Activated CD8-positive, alpha-beta T cell treated with anti-CD3 and anti-CD28 coated beads, Interleukin-2, amount 10 ng/mL, durations not matched to agents 7 days and 5 days (primary cell): ENCODE results near the gene KCNG4. TPM values are rescaled to one million over a fixed set of nuclear protein-coding genes. Genes with fewer than 3 reads are reported as not detected.

ENCODE experiments used
- ATAC-seq: fragments of 150-1000 bp; cut with Tn5 transposase; one replicate; pipeline ENCODE4 v1.10.0; 2021; ENCODE audit warnings: moderate library complexity
- CTCF ChIA-PET: fragments of 350-600 bp; sonication (Branson Sonifier 250); formaldehyde crosslinking; loops from one replicate; lab custom pipeline; 2021; ENCODE audit warnings: antibody characterized with exemption; lab: Charles Lee
- POLR2A ChIA-PET: fragments of 350-600 bp; sonication (Branson Sonifier 250); formaldehyde crosslinking; loops from one replicate; lab custom pipeline; 2021; ENCODE audit warnings: antibody characterized with exemption; lab: Charles Lee
- DNase-seq: peaks from one replicate; pipeline ENCODE4 v3.0.0-alpha.2; 2020
- H3K27ac Mint-ChIP-seq: one replicate; pipeline ENCODE4 v1.8.0; 2021; ENCODE audit warnings: mild to moderate bottlenecking, mixed read lengths
- H3K27me3 Mint-ChIP-seq: one replicate; pipeline ENCODE4 v1.8.0; 2021; ENCODE audit warnings: low read depth, mixed read lengths
- H3K36me3 Mint-ChIP-seq: one replicate; pipeline ENCODE4 v1.8.0; 2021; ENCODE audit warnings: low read depth, mixed read lengths
- H3K4me1 Mint-ChIP-seq: one replicate; pipeline ENCODE4 v1.8.0; 2021; ENCODE audit warnings: low read depth, mixed read lengths
- H3K4me3 Mint-ChIP-seq: one replicate; pipeline ENCODE4 v1.8.0; 2021; ENCODE audit warnings: mild to moderate bottlenecking, mixed read lengths
- H3K9me3 Mint-ChIP-seq: one replicate; pipeline ENCODE4 v1.8.0; 2022; ENCODE audit warnings: mixed read lengths; ENCODE audit not compliant: insufficient read depth
- total RNA-seq, 2 experiments: library from RNA; stranded (reverse); gene quantifications; one replicate each; pipeline ENCODE4 v1.2.3, GENCODE V29; 2021

The KCNG4 gene
- total RNA-seq, 2 experiments from 2014 or later, result not detected

- no peak for ATAC-seq
- Mint-ChIP-seq H3K4me1 (no peaks in the 10 kb centered on the region), H3K27me3 (peaks cover 4% of the 10 kb centered on the region), H3K27ac (no peak overlapping the region), H3K36me3 (no peaks in the 10 kb centered on the region), H3K9me3 (no peaks in the 10 kb centered on the region), H3K4me3 (no peak overlapping the region)
- CTCF ChIA-PET, result interaction anchor here (2.0 to 2.4 kb wide), 2 partner anchors 346 to 463 kb away, joined by 7 to 13 read pairs; no protein-coding TSS in a partner anchor
- DNase-seq, result no peak
- POLR2A ChIA-PET, result no interaction called here
Measured at GRCh38 chr16:84275585-84276151, 35.9 kb upstream of the KCNG4 start.

DNA sequence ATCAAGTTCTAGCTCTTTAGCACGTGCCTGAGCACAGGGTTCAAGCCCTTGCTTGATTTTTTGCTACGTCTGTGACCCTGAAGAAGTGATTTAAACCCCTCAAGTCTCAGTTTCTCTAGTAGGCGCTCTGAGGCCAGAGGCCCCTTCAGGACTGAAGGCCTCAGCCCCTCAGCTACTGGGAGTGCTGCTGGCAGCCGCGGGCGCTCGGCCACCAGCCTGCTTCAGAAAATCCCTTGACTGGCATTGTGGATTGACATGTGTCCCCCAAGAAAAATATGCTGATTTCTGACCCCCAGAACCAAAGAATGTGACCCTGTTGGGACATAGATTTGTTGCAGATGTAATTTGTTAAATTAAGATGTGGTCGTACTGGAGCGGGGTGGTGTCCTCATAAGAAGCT lies 34.7 kb upstream of the KCNG4 start:
- no peaks in the 10 kb centered on the region for H3K9me3 Mint-ChIP-seq

GRCh38 chr16:84272740-84273320 lies 33.0 kb upstream of the KCNG4 start:
- Mint-ChIP-seq H3K27ac (no peak overlapping the region), H3K4me1 (no peaks in the 10 kb centered on the region), H3K4me3 (no peak overlapping the region), H3K9me3 (no peaks in the 10 kb centered on the region), H3K27me3 (peaks cover 2% of the 10 kb centered on the region), H3K36me3 (no peaks in the 10 kb centered on the region)
- ChIA-PET POLR2A (no interaction called here), CTCF (no interaction called here)
- ATAC-seq (no peak), DNase-seq (no peak)

More for the DNA sequence above, 34.7 kb upstream of the KCNG4 start:
- no peak overlapping the region for H3K27ac Mint-ChIP-seq
- no peak for ATAC-seq
- ChIA-PET POLR2A (no interaction called here), CTCF (no interaction called here)
- DNase-seq, result no peak
- H3K4me3 Mint-ChIP-seq, result no peak overlapping the region
- no peaks in the 10 kb centered on the region for H3K4me1 Mint-ChIP-seq
- H3K27me3 Mint-ChIP-seq, result peaks cover 6% of the 10 kb centered on the region
- no peaks in the 10 kb centered on the region for H3K36me3 Mint-ChIP-seq

GRCh38 chr16:84271866-84272265 lies 32.1 kb upstream of the KCNG4 start:
- H3K4me1 Mint-ChIP-seq, result no peaks in the 10 kb centered on the region
- ChIA-PET POLR2A (no interaction called here), CTCF (no interaction called here)
- H3K36me3 Mint-ChIP-seq, result no peaks in the 10 kb centered on the region
- DNase-seq (no peak), ATAC-seq (no peak)
- H3K9me3 Mint-ChIP-seq, result no peaks in the 10 kb centered on the region
- H3K27ac Mint-ChIP-seq, result no peak overlapping the region
- peaks cover 2% of the 10 kb centered on the region for H3K27me3 Mint-ChIP-seq
- no peak overlapping the region for H3K4me3 Mint-ChIP-seq

- no peaks in the 10 kb centered on the region for H3K9me3 Mint-ChIP-seq
- peaks cover 2% of the 10 kb centered on the region for H3K27me3 Mint-ChIP-seq
- no peaks in the 10 kb centered on the region for H3K36me3 Mint-ChIP-seq
- H3K4me3 Mint-ChIP-seq, result no peak overlapping the region
- no peak for ATAC-seq
- ChIA-PET CTCF (no interaction called here), POLR2A (no interaction called here)
- H3K4me1 Mint-ChIP-seq, result no peaks in the 10 kb centered on the region
- no peak overlapping the region for H3K27ac Mint-ChIP-seq
- no peak for DNase-seq
Measured at GRCh38 chr16:84271037-84271436, 31.2 kb upstream of the KCNG4 start.

DNA sequence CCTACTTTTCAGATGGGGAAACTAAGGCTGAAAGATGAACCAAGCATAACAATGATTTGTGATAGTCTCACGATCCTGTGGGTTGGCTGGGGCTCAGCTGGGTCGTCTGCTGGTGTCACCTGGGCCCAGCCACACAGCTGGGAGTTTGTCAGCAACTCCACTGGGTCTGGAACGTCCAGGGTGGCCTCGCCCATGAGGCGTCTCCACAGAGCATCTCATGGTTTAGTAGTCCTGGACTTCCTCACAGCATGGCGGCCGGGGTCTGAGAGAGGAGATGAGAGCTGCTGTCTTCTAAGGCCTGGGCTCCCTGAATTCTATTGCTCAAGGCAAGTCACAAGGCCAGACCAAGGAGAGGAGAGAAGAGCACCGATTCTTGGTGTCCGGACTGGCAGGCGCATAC lies 30.7 kb upstream of the KCNG4 start:
- Mint-ChIP-seq H3K27me3 (peaks cover 2% of the 10 kb centered on the region), H3K4me1 (no peaks in the 10 kb centered on the region), H3K9me3 (no peaks in the 10 kb centered on the region), H3K27ac (no peak overlapping the region), H3K4me3 (no peak overlapping the region), H3K36me3 (no peaks in the 10 kb centered on the region)
- POLR2A ChIA-PET, result no interaction called here
- ATAC-seq (no peak), DNase-seq (no peak)
- CTCF ChIA-PET, result no interaction called here

DNA sequence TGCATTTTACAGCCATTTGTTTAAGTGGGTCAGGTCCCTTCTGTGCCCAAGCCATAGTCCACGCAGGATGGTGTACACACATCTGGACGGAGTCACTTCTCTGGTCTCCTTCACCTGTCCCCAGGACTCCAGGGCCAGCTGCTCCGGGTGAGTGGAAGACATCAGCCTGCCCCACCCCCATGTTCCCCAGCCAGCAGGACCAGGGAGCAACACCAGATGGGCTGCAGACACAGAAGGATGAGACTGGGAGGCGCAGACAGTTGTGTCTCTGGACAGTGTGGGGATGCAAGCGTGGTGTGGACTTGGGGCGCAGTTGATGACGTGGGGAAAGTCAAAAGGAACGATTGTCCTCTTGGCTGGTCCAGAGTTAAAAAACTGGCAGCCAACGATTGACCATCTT lies 30.3 kb upstream of the KCNG4 start:
- Mint-ChIP-seq H3K9me3 (no peaks in the 10 kb centered on the region), H3K4me3 (no peak overlapping the region), H3K36me3 (no peaks in the 10 kb centered on the region), H3K4me1 (no peaks in the 10 kb centered on the region), H3K27me3 (peaks cover 2% of the 10 kb centered on the region), H3K27ac (no peak overlapping the region)
- POLR2A ChIA-PET, result no interaction called here
- CTCF ChIA-PET, result no interaction called here
- no peak for DNase-seq
- ATAC-seq, result no peak

DNA sequence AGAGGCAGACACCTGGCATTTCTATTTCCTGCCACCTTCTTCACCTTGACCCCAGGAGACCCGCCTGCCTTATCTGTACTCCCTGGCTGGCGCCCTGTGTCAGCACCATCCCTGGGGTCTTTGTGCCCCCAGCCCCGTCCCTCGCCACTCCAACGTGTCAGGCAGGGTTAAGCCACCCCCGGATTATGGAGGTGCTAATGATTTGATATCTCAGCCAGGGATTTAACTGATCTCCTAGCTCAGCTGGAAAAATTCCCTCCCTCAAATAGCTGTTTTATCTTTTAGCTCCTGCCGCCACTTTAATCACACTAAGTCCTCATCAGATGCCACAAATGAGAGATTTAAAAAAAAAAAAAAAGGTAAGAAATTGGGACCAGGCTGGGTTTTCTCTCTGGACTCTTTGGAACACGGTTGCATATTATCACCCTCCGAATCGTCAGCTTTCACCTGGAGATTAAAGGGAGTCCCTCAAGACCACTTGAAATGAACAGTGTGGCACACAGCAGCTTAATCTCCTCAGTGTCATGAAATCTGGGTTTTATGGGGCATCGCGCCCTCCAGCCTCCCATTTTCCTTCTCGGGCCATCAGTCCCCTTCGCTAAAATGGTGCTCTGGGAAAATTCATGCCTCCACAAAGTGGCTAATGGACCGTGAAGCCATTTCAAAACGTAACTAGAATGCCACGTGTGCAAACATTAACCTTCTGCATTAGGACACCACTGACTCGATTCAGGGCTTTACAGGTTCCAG lies 28.7 kb upstream of the KCNG4 start:
- Mint-ChIP-seq H3K4me3 (no peak overlapping the region), H3K4me1 (no peaks in the 10 kb centered on the region), H3K27me3 (peaks cover 2% of the 10 kb centered on the region), H3K27ac (no peak overlapping the region), H3K9me3 (no peaks in the 10 kb centered on the region), H3K36me3 (no peaks in the 10 kb centered on the region)
- CTCF ChIA-PET, result interaction anchor here (3.9 kb wide), 1 partner anchor 8 kb away, joined by 11 read pairs; no protein-coding TSS in a partner anchor
- ATAC-seq (no peak), DNase-seq (no peak)
- POLR2A ChIA-PET, result no interaction called here

GRCh38 chr16:84267380-84267779 lies 27.6 kb upstream of the KCNG4 start:
- Mint-ChIP-seq H3K27me3 (peaks cover 2% of the 10 kb centered on the region), H3K9me3 (no peaks in the 10 kb centered on the region), H3K4me3 (no peak overlapping the region), H3K36me3 (no peaks in the 10 kb centered on the region), H3K4me1 (no peaks in the 10 kb centered on the region), H3K27ac (no peak overlapping the region)
- ChIA-PET POLR2A (interaction anchor here (0.7 kb wide), 1 partner anchor 10 kb away, joined by 3 read pairs; no protein-coding TSS in a partner anchor), CTCF (interaction anchor here (3.9 kb wide), 1 partner anchor 10 kb away, joined by 11 read pairs; no protein-coding TSS in a partner anchor)
- DNase-seq, result no peak
- no peak for ATAC-seq

GRCh38 chr16:84266451-84266850 lies 26.6 kb upstream of the KCNG4 start:
- Mint-ChIP-seq H3K4me3 (no peak overlapping the region), H3K27me3 (peaks cover 2% of the 10 kb centered on the region), H3K9me3 (no peaks in the 10 kb centered on the region), H3K36me3 (no peaks in the 10 kb centered on the region), H3K4me1 (no peaks in the 10 kb centered on the region), H3K27ac (no peak overlapping the region)
- ATAC-seq (peak; percentile 57), DNase-seq (peak; percentile 29)
- ChIA-PET CTCF (interaction anchor here (3.9 kb wide), 1 partner anchor 10 kb away, joined by 11 read pairs; no protein-coding TSS in a partner anchor), POLR2A (no interaction called here)

DNA sequence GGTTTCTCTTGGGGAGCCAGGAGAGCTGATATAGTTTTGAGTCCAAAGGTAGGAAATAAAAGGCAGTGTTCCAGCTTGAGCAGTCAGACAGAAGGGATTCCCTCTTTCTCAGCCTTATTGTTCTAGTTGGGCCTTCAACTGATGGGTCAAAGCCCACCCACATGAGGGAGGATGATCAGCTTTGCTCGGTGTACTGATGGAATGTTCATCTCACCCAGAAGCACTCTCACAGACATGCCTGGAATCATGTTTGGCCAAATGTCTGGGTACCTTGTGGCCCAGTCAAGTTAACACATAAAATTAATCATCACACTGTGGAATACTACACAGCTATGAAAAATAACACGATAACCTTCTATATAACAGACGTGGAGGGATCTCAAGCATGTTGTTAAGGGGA lies 23.1 kb upstream of the KCNG4 start:
- H3K9me3 Mint-ChIP-seq, result no peaks in the 10 kb centered on the region
- POLR2A ChIA-PET, result no interaction called here
- H3K4me1 Mint-ChIP-seq, result no peaks in the 10 kb centered on the region
- DNase-seq (no peak), ATAC-seq (no peak)
- no peaks in the 10 kb centered on the region for H3K36me3 Mint-ChIP-seq
- H3K4me3 Mint-ChIP-seq, result no peak overlapping the region
- H3K27ac Mint-ChIP-seq, result no peak overlapping the region
- peaks cover 2% of the 10 kb centered on the region for H3K27me3 Mint-ChIP-seq
- CTCF ChIA-PET, result interaction anchor here (1.4 kb wide), 1 partner anchor 14 kb away, joined by 4 read pairs; no protein-coding TSS in a partner anchor

GRCh38 chr16:84262031-84262430 lies 22.2 kb upstream of the KCNG4 start:
- Mint-ChIP-seq H3K27me3 (peaks cover 5% of the 10 kb centered on the region), H3K36me3 (no peaks in the 10 kb centered on the region), H3K27ac (no peak overlapping the region), H3K9me3 (no peaks in the 10 kb centered on the region), H3K4me3 (no peak overlapping the region), H3K4me1 (no peaks in the 10 kb centered on the region)
- ATAC-seq (no peak), DNase-seq (no peak)
- CTCF ChIA-PET, result interaction anchor here (1.4 kb wide), 1 partner anchor 15 kb away, joined by 4 read pairs; no protein-coding TSS in a partner anchor
- POLR2A ChIA-PET, result no interaction called here
